Keratinocyte (primary cell): Measurements from ENCODE around the gene DNAH3. TPM values are rescaled to one million over a fixed set of nuclear protein-coding genes. Genes with fewer than 3 reads are reported as not detected.

Experiments
- DNase-seq: peaks from one replicate; pipeline ENCODE4 v3.0.0-alpha.2; 2011; ENCODE audit warnings: low read depth, missing footprints, low spot score
- FAIRE-seq: peaks from 2 replicates; lab custom pipeline; 2011; peaks lifted over from hg19 to GRCh38; lab: Jason Lieb, UNC
- H2AFZ ChIP-seq: 2 replicates; pipeline ENCODE4 v1.6.0; 2012; ENCODE audit warnings: low read length, control low read depth, inconsistent platforms; ENCODE audit not compliant: control insufficient read depth
- H3K27ac ChIP-seq: 2 replicates; pipeline ENCODE4 v1.5.1; 2011; ENCODE audit warnings: low read length; ENCODE audit not compliant: control insufficient read depth, insufficient read depth
- H3K27me3 ChIP-seq: 3 replicates; pipeline ENCODE4 v1.6.0; 2011; ENCODE audit warnings: low read length; ENCODE audit not compliant: control insufficient read depth, insufficient read depth; ENCODE audit errors: extremely low read depth
- H3K36me3 ChIP-seq, 2 experiments: 2 replicates in 1 of 2; 3 replicates in 1 of 2; pipeline ENCODE4 v1.5.1; 2011; ENCODE audit warnings: low read length in 2 of 2, mild to moderate bottlenecking in 1 of 2; ENCODE audit not compliant: control insufficient read depth in 2 of 2, insufficient read depth in 2 of 2; ENCODE audit errors: extremely low read depth in 1 of 2
- H3K4me1 ChIP-seq: 3 replicates; pipeline ENCODE4 v1.5.1; 2011; ENCODE audit warnings: low read length; ENCODE audit not compliant: control insufficient read depth, insufficient read depth; ENCODE audit errors: extremely low read depth
- H3K4me2 ChIP-seq: 3 replicates; pipeline ENCODE4 v1.6.0; 2011; ENCODE audit warnings: low read depth, low read length; ENCODE audit not compliant: control insufficient read depth, insufficient read depth; ENCODE audit errors: extremely low read depth
- H3K4me3 ChIP-seq, 3 experiments: fragments of 200-600 bp in 1 of 3; sonication (generic) in 1 of 3; 2 replicates in 2 of 3; 3 replicates in 1 of 3; pipeline ENCODE4 v1.5.1; 2011 to 2016; ENCODE audit warnings: low read length in 3 of 3, mild to moderate bottlenecking in 3 of 3, control low read depth in 2 of 3, inconsistent platforms in 1 of 3, low read depth in 1 of 3, mixed read lengths in 1 of 3, mixed run types in 1 of 3, moderate library complexity in 1 of 3; ENCODE audit not compliant: control insufficient read depth in 2 of 3, insufficient read depth in 2 of 3; ENCODE audit errors: extremely low read depth in 1 of 3
- H3K79me2 ChIP-seq: 2 replicates; pipeline ENCODE4 v1.6.0; 2012; ENCODE audit warnings: low read length; ENCODE audit not compliant: control insufficient read depth, insufficient read depth
- H3K9ac ChIP-seq: 3 replicates; pipeline ENCODE4 v1.6.0; 2011; ENCODE audit warnings: low read length; ENCODE audit not compliant: control insufficient read depth, insufficient read depth; ENCODE audit errors: extremely low read depth
- H3K9me1 ChIP-seq: 3 replicates; pipeline ENCODE4 v1.6.0; 2011; ENCODE audit warnings: low read length; ENCODE audit not compliant: control insufficient read depth, insufficient read depth; ENCODE audit errors: extremely low read depth
- H3K9me3 ChIP-seq: 2 replicates; pipeline ENCODE4 v1.5.1; 2012; ENCODE audit warnings: low read depth, low read length; ENCODE audit not compliant: control insufficient read depth
- H4K20me1 ChIP-seq: 3 replicates; pipeline ENCODE4 v1.6.0; 2011; ENCODE audit warnings: low read length; ENCODE audit not compliant: control insufficient read depth, insufficient read depth; ENCODE audit errors: extremely low read depth
- CTCF ChIP-seq, 3 experiments: IDR thresholded peaks in 1 of 3; conservative IDR thresholded peaks in 1 of 3; optimal IDR thresholded peaks in 1 of 3; 2 replicates in 2 of 3; 3 replicates in 1 of 3; pipeline versions ENCODE3 to v1.5.1; 2011; ENCODE audit warnings: low read length in 3 of 3, mild to moderate bottlenecking in 3 of 3, moderate library complexity in 2 of 3, control low read depth in 1 of 3, inconsistent platforms in 1 of 3; ENCODE audit not compliant: insufficient read depth in 2 of 3; ENCODE audit errors: extremely low read depth in 1 of 3
- EZH2 ChIP-seq: IDR thresholded peaks from one replicate; pipeline ENCODE4 v1.6.1; 2012; ENCODE audit warnings: inconsistent platforms, mild to moderate bottlenecking, low read length, moderate library complexity
- dilution Hi-C: fragments of 300-500 bp; cut with MboI; formaldehyde crosslinking; loops from one replicate; pipeline ENCODE4 v1.7.0; 2020; ENCODE audit warnings: low sequenced_read_pairs; ENCODE audit not compliant: extremely low pct_ligation_motif_present
- polyA plus RNA-seq, 5 experiments: library from polyadenylated mRNA; depleted of rRNA in 3 of 5; stranded (reverse) in 3 of 5; stranded (forward) in 1 of 5; unstranded in 1 of 5; fragments of >200 nt; gene quantifications; 1 replicate in 1 of 5; 2 replicates in 3 of 5; 3 replicates in 1 of 5; pipeline versions ENCODE4 v1.2.1 to v1.2.3, GENCODE V29; 2011 to 2012; ENCODE audit warnings: missing spikeins in 2 of 5, low read depth in 1 of 5, low replicate concordance in 1 of 5

Gene DNAH3
- polyA plus RNA-seq, 1 donor (not counting 4 experiments of a cell fraction or from before 2014, with no cell fraction given), result 1.2 TPM

GRCh38 chr16:20911361-20911760 is 239.3 kb downstream of the DNAH3 start:
- TF ChIP-seq EZH2 (no peak), CTCF (optimal IDR thresholded peaks at IDR 0.05 in 1 of 3, IDR thresholded peaks at IDR 0.05 in 1 of 3, conservative IDR thresholded peaks at IDR 0.05 in 1 of 3; ENCODE audit: extremely low read depth in 1 of 3, insufficient read depth in 2 of 3, low read length in 3 of 3) (no peak)
- H3K9ac ChIP-seq, result peak overlapping the region; percentile 77
- dilution Hi-C loops, result no loop called here
- H3K9me1 ChIP-seq, result no peaks in the 10 kb centered on the region
- DNase-seq (no peak), FAIRE-seq (peak; percentile 56)
- H3K27me3 ChIP-seq, result no peaks in the 10 kb centered on the region
- no peaks in the 10 kb centered on the region for H3K79me2 ChIP-seq
- H3K4me2 ChIP-seq, result peak overlapping the region; percentile 77
- H3K4me3 ChIP-seq, result peak overlapping the region in 2 of 3 experiments; percentile 9 to 34
- peak overlapping the region; percentile 99 for H3K27ac ChIP-seq
- H3K9me3 ChIP-seq, result no peaks in the 10 kb centered on the region
- peaks cover 0 to 1% of the 10 kb centered on the region in 2 experiments for H3K36me3 ChIP-seq
- peaks cover 46% of the 10 kb centered on the region for H3K4me1 ChIP-seq
- H2AFZ ChIP-seq, result no peak overlapping the region
- H4K20me1 ChIP-seq, result no peaks in the 10 kb centered on the region

DNA sequence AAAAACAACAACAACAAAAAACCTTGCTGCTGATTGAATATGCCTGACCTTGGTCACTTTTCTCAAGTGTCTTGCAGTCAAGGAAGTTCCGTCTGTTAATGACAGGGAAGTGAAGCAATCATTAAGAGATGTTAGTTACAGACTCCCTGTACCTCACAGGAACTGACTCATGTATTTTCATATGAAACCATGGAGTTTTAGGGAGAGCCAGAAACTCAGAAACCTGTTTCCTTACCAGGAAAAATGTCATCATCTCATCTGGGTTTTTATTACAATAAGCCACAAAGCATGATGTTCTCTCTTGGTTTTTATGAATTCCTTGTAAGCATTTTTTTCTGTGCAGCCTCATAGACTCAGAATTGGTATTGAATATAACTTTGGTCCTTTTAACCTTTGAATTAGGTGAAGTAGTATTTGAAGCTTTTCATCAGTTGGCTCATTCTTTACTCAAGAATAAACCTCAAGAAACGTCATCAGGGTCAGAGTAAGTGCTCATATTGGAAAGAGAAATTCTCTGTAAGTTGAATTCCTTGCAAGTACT is 239.8 kb downstream of the DNAH3 start:
- TF ChIP-seq CTCF (optimal IDR thresholded peaks at IDR 0.05 in 1 of 3, IDR thresholded peaks at IDR 0.05 in 1 of 3, conservative IDR thresholded peaks at IDR 0.05 in 1 of 3; ENCODE audit: extremely low read depth in 1 of 3, insufficient read depth in 2 of 3, low read length in 3 of 3) (no peak), EZH2 (no peak)
- H3K9ac ChIP-seq, result peak overlapping the region; percentile 77
- H2AFZ ChIP-seq, result no peak overlapping the region
- H3K4me3 ChIP-seq, result peak overlapping the region in 2 of 3 experiments; percentile 9 to 34
- H3K9me1 ChIP-seq, result no peaks in the 10 kb centered on the region
- FAIRE-seq (peak; percentile 76), DNase-seq (no peak)
- dilution Hi-C loops, result no loop called here
- peak overlapping the region; percentile 77 for H3K4me2 ChIP-seq
- H3K9me3 ChIP-seq, result no peaks in the 10 kb centered on the region
- peak overlapping the region; percentile 99 for H3K27ac ChIP-seq
- H3K36me3 ChIP-seq, result peaks cover 0 to 1% of the 10 kb centered on the region in 2 experiments
- no peaks in the 10 kb centered on the region for H3K79me2 ChIP-seq
- H3K27me3 ChIP-seq, result no peaks in the 10 kb centered on the region
- H4K20me1 ChIP-seq, result no peaks in the 10 kb centered on the region
- H3K4me1 ChIP-seq, result peaks cover 51% of the 10 kb centered on the region
